ENCODE data around the gene PCSK1.
A peak's percentile ranks its signal among the peaks of the same experiment; 100 is the strongest.
"Not testable (repeated sequence)": the region's sequence is repeated elsewhere in the genome, so short reads cannot be mapped to it uniquely, and the experiment has no call there.

PCSK1 gene

DNA sequence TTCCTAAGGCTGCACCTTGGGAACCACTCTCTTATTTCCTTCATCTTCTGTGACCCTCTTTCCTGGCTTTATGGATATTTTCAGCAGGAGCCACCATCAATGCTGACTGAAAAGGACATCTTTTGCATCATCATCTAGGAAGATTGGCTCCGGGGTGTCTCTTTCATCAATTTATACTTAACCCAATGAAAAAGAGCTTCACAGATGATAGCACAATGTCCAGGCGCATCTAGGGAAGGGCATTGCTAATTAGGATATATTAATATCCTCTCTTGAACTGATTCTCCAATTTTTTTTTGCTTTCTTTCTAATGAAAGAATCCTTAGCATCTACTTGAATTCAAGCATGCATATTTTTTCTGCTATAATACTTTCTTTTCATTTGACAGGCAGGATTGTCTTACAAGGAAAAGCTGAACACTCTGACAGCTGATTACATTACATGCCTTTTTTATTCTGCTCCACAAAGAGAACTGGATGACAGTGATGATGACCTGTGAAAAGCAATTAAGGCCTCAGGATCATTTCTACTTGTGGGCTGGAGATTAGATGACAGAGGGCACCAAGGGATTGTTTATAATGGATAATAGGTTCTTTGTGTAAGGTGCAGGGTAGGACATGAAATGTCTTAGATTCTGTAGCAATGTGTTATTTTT, 60.2 kb downstream of the PCSK1 start:
- DNase-seq (ENCODE audit: low read depth): no peak

DNA sequence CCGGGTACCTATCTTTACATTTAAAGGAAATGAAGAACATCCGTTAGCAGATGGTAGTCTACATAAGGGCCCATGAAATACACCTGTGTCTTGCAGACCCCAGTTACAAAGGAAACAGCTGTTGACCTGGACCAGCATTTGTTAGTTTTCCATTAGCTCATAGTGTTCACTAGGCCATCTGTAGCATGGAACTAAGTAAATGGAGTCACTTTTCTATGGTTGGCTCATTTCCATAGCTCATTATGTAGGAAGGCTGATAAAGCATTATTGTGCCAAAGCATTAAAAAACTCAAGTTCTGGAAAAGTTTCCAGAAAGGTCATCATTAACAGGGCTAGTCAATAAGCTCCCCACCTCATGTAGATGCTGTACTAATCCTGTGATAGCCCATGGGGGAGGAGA, 62.1 kb downstream of the PCSK1 start:
- DNase-seq (ENCODE audit: low read depth): no peak

DNA sequence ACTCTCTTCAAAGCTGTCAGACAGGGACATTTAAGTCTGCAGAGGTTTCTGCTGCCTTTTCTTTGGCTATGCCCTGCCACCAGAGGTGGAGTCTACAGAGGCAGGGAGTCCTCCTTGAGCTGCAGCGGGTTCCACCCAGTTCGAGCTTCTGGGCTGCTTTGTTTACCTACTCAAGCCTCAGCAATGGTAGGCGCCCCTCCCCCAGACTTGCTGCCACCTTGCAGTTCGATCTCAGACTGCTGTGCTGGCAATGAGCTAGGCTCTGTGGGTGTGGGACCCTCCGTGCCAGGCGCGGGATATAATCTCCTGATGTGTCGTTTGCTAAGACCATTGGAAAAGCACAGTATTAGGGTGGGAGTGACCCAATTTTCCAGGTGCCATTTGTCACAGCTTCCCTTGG, 65.7 kb downstream of the PCSK1 start:
- DNase-seq (ENCODE audit: low read depth): not testable (repeated sequence)

DNA sequence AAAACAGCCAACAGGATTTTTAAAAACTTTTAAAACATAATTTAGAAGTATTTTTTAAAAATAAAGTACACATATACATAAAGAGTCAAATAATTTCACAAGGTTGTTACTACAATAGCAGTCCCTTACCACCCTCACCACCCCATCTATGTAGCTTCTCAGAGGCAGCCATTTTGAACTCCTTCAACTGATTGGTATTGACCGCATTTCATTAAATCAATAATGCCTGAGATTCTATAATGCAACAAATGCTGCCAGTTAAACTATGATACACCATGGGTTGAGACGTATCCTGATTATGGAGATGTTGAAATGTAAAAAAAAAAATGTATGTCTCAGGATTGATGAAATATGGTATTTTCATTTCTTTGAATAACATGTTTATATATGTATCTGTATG, 78.8 kb downstream of the PCSK1 start:
- DNase-seq (ENCODE audit: low read depth): no peak

DNA sequence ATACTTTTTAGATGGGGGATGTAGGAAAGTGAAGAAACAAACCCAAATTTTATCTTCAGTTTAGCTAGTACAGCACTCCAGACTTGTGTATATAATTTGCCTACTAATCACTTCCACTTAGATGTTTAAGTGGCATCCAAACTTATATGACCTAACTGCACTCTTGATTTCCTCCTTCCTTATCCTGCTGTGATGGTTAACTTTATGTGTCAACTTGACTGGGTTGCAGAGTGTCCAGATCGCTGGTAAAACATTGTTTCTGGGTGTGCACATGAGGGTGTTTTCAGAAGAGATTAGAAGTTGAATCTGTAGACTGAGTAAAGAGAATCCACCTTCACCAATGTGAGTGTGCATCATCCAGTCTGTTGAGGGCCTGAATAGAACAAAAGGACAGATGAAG, 79.8 kb downstream of the PCSK1 start:
- no peak for DNase-seq (ENCODE audit: low read depth)

DNA sequence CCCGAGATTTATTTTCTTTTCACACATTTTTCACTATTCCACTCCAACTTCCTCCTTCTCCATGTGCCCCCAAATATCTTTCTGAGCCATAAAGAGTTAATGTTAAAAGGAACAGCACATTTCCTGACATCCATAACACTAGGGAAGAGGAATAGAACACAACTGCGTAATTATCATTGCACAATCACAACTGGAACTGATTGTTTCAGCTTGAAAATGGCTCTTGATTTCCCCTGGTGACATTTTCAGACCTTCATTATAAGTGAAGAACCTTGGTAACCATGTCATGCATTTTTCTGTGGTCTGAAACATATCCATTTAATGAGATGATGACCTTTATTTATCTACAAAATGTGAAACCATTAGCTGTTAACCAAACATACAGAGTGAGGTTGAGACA, 82.4 kb downstream of the PCSK1 start:
- DNase-seq (ENCODE audit: low read depth): peak; percentile 62

DNA sequence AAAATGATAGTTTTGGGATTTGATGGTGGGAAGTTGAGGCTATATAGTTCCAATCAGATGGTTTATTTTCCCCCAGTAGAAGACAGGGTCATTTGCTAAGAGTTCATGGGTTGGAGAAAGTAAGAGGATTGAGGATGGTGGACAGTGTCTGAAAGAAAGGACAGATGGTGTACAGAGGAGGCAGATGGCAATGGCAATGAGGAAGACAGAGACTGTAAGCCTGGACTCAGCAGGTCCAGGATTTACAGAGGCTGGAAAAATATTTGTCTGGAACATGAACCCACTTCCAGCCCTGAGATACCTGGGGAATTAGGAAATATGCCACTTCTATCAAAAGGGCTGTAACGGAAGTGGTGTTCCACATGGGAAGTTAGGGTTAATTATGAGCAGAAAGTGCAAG, 84.5 kb downstream of the PCSK1 start:
- no peak for DNase-seq (ENCODE audit: low read depth)

DNA sequence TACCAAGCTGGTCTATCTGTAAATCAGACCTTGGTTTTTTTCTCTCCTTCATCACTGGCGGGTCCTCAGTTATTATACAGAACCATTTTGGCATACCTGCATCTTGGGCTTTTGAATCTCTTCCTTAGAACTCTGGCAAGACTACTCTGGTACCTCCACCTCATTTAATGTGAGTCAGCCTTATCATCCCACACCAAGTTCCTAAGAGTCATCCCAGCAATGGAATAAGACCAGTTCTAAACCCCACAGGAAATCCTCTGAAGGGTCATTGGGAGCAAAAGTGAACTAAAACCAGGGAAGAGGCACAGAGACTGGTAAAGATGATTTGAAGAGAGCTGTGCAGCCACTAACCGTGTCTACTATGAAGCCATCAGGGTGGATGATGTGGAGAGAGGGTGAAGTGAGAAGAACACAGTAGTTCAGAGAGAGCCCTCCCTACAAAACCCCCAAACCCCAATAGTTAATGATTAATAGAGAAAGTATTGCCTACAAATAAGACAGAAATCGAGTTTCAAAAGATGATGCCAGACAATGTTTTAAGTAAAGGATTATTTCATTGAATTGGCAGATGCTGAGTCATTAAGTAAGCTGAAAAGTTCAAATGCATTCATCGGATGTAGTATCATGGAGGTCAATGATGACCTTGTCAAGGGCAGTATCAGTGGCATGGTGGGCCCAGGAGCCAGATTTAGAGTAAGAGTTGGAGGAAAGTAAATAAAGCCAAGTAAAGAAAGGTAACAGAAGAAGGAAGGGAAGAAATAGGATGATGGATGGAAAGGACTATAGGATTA, 85.4 kb downstream of the PCSK1 start:
- no peak for DNase-seq (ENCODE audit: low read depth)

DNA sequence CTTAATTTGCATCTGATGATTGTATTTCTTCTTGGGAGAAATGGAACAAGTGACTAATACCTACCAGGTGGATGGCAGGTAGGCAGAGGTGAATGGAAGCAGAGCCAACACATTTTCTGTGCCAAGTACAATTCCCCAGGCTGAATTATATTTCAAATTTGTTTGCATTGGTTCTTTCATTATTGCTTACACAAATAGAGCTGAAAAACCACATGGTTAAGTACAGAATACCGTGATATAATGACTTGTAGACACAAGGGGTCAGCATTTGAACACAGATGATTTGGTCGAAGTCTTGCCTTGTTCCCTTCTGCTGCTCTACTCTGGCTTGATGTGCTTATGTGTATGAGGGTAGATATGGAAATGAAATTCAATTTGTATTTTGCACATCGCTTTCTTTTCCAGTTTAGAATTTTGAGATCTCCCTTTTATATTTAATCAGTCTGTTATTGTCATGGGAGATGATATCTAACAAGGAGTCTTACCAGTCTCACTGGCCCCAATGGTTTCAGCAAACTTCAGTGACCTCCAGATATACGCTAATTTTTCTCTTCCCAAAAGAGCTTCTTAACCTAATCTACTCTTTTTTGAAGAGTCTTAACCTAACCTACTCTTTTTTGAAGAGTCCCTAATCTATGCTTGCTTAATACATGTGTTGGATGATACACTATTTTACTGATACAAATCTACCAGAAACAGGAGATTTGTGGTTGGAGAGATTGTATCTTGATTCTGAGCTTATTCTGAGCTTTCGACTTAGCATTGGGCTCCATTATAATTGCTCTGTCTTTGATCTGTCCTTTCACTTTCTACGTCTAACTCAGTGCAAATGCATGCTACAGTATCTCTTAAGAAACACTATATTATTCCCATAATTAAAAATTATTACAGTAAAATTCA, 88.1 kb downstream of the PCSK1 start:
- DNase-seq (ENCODE audit: low read depth): peak; percentile 73

DNA sequence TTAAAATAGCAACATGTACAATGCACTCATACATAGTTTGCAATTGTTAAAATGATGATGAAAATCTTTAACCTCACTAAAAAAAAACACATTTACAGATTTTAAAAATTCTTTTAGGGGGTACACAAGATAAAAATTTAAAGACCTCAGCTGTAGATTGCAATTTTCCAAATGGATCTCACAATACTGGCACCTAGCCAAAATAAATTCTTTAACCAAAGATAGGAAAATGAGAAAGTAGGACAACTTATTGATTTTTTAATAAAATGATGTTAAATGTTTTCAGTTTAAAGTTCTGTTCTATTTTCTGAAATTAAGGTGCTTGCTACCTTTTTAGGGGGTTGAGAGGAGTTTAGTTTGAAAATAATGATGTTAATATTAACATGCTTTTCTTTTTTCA, 90.0 kb downstream of the PCSK1 start:
- DNase-seq (ENCODE audit: low read depth): no peak

DNA sequence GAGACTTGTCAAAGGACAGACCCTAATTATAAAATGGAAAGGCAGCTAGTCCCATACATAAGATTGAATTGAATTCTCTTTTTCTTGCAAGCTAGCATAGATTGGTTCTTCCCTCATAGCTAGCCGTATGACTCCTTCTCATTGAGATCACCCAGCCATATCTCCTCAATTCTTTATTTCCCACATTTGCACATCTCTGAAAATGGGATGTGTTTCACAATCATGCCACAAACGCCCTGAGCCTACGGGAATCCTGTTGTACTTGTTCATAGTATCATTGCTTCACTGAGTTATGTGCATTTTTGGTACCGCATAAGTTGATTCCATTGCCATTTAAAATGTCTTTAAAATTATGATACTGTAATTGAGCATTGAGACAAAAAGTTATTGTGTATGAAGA, 90.5 kb downstream of the PCSK1 start:
- peak; percentile 40 for DNase-seq (ENCODE audit: low read depth)
